ENCODE data around the gene SLC8A1.
A peak's percentile ranks its signal among the peaks of the same experiment; 100 is the strongest.

- TF ChIP-seq, protein P1, sequence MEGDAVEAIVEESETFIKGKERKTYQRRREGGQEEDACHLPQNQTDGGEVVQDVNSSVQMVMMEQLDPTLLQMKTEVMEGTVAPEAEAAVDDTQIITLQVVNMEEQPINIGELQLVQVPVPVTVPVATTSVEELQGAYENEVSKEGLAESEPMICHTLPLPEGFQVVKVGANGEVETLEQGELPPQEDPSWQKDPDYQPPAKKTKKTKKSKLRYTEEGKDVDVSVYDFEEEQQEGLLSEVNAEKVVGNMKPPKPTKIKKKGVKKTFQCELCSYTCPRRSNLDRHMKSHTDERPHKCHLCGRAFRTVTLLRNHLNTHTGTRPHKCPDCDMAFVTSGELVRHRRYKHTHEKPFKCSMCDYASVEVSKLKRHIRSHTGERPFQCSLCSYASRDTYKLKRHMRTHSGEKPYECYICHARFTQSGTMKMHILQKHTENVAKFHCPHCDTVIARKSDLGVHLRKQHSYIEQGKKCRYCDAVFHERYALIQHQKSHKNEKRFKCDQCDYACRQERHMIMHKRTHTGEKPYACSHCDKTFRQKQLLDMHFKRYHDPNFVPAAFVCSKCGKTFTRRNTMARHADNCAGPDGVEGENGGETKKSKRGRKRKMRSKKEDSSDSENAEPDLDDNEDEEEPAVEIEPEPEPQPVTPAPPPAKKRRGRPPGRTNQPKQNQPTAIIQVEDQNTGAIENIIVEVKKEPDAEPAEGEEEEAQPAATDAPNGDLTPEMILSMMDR (IDR thresholded peaks at IDR 0.05; ENCODE audit: borderline replicate concordance, extremely low read depth, low read length, poor library complexity, severe bottlenecking): peak; percentile 35
- TF ChIP-seq EZH2 (IDR thresholded peaks at IDR 0.05; ENCODE audit: borderline replicate concordance, low read depth, low read length, severe bottlenecking): no peak
Measured at GRCh38 chr2:40497251-40497859, 45.5 kb upstream of the SLC8A1 start.
